ENCODE measurements around the gene TGFB1.
A peak's percentile ranks its signal among the peaks of the same experiment; 100 is the strongest.
"Not testable (repeated sequence)": the region's sequence is repeated elsewhere in the genome, so short reads cannot be mapped to it uniquely, and the experiment has no call there.

The TGFB1 gene

DNA sequence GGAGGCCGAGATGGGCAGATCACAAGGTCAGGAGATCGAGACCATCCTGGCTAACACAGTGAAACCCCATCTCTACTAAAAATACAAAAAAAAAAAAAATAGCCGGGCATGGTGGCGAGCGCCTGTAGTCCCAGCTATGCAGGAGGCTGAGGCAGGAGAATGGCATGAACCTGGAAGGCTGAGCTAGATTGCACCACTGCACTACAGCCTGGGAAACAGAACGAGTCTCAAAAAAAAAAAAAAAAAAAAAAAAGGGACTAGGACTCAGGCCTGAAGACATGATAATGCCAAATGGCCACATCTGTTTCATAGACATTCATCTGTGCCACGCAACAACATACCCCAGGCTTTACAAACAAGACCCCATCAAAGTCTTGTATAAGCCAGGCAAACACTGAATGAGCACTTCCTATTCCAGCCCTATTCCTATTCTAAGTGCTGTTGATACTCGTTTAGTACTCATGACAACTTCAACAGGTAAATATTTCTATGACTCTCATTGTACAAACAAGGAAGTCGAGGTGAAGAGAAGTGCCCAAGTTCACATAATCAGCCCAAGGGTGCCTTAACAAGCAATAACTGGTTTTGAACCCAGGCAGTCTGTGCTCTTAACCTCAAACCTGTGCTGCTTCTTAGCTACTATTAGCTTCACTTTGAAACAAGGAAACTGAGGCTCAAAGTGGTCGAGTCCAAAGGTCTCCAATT, 8.6 kb upstream of the TGFB1 start:
- TF ChIP-seq POLR2A (IDR thresholded peaks at IDR 0.05; ENCODE audit: low read depth, low read length), result no peak
- no peak for FAIRE-seq
- no peak for DNase-seq (ENCODE audit: insufficient read length, low spot score)

DNA sequence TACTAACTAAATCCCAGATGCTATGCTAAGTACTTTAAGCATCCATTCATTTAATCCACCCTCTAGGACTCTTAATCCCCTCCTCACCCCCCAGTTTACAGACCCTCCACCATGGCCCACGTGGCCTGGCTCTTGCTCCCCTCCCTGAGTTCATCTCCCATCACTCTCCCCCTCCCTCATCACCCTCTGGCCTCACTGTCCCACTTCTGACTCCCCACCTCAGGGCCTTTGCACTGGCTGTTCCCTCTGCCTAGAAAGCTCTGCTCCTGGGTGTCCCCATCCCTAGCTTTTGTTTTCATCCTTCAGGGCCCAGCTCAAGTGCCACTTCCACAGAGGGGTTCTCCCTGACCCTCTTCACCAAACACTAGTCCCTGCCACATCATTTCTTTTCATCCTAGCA, 6.0 kb upstream of the TGFB1 start:
- no peak for FAIRE-seq
- no peak for DNase-seq (ENCODE audit: insufficient read length, low spot score)
- no peak for TF ChIP-seq POLR2A (IDR thresholded peaks at IDR 0.05; ENCODE audit: low read depth, low read length)

DNA sequence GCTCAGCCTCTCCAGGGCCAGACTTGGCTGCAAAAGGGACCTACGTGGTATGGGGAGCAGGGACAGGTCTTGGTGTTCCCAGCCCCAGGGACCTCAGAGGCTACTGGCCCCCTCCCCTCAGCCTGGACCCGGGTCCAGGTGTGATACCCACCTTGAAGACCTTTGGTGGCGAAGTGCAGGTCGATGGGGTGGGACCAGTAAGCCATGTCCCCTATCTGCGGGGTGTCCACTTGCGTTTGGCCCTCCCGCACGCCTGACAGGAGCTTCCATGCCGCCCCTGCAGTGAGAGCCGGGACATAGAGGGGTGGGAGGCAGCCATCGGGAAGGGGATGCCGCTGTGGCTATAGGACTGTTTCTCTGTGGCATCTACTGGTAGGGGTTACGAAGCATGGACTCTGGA, 4.0 kb upstream of the TGFB1 start:
- FAIRE-seq (no peak), DNase-seq (ENCODE audit: insufficient read length, low spot score) (no peak)
- no peak for TF ChIP-seq POLR2A (IDR thresholded peaks at IDR 0.05; ENCODE audit: low read depth, low read length)

DNA sequence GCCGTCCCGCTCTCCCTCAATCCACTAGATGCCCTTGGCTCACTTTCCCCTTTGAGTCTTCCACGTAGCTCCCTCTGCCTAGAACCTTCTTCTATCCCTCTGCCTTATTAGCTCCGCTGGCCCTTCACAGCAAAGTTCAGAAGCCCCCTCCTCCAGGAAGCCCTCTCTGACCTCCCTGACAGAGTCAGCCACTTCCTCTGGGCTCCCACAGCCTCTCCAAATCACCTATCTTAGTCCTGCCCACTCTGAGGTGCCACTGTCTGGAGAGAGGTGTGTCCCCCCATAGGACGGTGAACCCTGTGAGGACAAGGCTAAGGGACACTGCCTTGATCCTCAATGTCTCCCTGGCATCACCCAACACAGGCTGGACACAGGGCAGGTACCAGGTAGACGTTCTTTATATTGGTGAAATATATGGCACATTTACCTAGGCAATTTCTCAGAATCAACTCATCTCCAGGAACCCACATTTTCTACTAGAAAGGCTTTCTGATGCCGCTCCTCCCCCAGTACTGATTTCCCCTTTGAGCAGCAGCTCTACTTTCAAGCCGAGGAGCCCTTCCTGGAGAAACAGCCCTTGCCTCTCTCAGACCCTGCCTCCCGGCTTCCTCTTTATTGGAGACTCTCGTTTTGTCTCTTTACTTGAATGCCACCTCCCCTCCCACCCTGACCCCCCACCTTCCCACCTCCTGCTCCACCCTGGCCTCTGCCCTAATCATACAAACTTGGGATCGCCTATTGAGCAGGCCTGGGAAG, 3.4 kb upstream of the TGFB1 start:
- FAIRE-seq (no peak), DNase-seq (ENCODE audit: insufficient read length, low spot score) (no peak)
- no peak for TF ChIP-seq POLR2A (IDR thresholded peaks at IDR 0.05; ENCODE audit: low read depth, low read length)

DNA sequence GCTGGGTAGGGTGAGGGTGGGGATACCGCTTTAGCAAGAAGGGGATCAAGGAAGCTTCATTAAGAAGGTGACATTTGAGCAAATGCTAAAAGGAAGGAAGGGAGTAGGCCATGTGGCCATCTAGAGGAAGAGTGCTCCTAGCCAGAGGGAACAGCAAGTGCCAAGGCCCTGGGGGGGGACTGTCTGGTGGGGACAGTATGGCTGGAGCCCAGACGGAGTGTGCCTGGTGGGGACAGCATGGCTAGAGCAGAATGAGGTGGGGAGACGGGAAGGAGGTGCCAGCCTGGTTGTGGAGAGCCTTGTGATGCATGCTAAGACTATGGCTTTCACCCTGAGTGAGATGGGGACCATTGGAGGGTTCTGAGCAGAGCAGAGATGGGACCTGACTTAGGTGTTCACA, 2.1 kb upstream of the TGFB1 start:
- no peak for DNase-seq (ENCODE audit: insufficient read length, low spot score)
- FAIRE-seq, result no peak
- no peak for TF ChIP-seq POLR2A (IDR thresholded peaks at IDR 0.05; ENCODE audit: low read depth, low read length)

DNA sequence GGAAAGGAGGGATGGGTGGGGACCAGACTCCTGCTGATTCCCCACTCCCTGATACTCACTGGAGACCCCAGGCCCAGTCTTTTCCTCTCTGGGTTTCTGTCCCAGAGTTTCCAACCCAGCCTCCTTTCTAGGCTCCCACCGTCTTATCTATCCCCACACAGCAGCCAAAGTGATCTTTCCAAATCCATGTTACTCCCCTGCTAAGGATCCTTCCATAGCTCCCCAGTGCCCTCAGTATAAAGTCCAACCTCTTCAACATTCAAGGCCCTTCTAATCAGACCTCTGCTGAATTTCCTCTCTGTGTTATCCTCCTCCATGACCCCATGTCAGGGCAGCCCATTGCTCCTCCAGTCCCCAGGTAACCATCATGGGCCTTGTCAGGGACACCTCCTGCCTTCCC, 1.3 kb upstream of the TGFB1 start:
- no peak for TF ChIP-seq POLR2A (IDR thresholded peaks at IDR 0.05; ENCODE audit: low read depth, low read length)
- no peak for FAIRE-seq
- DNase-seq (ENCODE audit: insufficient read length, low spot score), result no peak

DNA sequence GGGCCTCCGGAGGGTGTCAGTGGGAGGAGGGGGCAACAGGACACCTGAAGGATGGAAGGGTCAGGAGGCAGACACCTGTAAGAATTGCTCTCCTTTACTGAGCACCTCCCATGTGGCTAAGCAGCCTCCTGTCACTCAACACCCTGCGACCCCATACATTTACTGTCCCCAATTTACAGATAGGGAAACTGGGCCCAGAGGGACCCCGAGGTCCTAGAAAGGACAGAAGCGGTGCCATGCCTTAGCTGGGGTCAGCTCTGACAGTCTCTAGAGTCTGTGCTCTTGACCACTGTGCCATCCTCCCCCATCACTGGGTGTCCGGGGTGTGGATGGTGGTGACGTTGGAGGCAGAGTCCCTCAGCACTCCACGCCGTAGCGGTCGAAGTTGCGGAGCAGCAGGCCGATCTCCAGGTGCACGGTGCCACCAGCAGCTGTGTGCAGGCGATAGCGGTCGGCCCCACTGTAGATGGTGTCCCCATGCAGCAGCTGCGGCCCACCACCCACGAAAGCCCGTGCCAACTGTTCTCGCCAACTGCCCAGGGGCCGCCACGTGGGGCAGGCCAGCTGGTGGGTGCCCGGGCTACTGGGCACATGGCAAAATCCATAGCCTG, 726 bp upstream of the TGFB1 start:
- DNase-seq (ENCODE audit: insufficient read length, low spot score), result no peak
- no peak for TF ChIP-seq POLR2A (IDR thresholded peaks at IDR 0.05; ENCODE audit: low read depth, low read length)
- no peak for FAIRE-seq

DNA sequence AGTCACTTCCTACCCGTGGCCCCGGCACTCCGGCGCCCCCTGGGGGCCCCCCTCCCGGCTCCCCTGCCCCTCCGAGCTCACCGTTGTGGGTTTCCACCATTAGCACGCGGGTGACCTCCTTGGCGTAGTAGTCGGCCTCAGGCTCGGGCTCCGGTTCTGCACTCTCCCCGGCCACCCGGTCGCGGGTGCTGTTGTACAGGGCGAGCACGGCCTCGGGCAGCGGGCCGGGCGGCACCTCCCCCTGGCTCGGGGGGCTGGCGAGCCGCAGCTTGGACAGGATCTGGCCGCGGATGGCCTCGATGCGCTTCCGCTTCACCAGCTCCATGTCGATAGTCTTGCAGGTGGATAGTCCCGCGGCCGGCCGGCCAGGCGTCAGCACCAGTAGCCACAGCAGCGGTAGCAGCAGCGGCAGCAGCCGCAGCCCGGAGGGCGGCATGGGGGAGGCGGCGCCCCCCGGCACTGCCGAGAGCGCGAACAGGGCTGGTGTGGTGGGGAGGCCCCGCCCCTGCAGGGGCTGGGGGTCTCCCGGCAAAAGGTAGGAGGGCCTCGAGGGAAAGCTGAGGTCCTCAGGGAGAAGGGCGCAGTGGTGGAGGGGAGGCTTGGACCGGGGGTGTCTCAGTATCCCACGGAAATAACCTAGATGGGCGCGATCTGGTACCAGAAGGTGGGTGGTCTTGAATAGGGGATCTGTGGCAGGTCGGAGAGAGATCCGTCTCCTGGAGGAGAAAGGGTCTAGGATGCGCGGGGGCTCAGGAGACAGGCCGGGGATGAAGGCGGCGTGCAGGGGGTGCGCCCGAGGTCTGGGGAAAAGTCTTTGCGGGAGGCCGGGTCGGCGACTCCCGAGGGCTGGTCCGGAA, 885 bp downstream of the TGFB1 start:
- TF ChIP-seq POLR2A (IDR thresholded peaks at IDR 0.05; ENCODE audit: low read depth, low read length), result 0 out of 2 replicates have a peak, but pooled peaks have one; percentile 28
- DNase-seq (ENCODE audit: insufficient read length, low spot score) (no peak), FAIRE-seq (no peak)

DNA sequence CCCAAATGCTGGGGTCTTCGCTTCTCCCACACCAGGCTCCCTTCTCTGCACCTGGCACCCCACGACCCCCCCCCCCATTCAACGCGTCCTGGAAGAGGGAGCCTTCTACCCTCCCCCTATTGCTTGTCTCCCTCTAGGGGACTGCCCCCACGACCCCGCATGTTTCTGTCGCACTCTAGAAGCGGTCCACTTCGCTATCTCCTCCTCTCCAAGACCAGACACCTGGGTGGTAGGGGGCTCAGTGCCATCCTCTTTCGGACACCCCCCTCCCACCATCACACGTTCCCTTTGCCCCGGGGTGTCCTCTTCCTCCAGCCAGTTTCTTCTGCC, 1.5 kb downstream of the TGFB1 start:
- no peak for TF ChIP-seq POLR2A (IDR thresholded peaks at IDR 0.05; ENCODE audit: low read depth, low read length)
- no peak for FAIRE-seq
- no peak for DNase-seq (ENCODE audit: insufficient read length, low spot score)

DNA sequence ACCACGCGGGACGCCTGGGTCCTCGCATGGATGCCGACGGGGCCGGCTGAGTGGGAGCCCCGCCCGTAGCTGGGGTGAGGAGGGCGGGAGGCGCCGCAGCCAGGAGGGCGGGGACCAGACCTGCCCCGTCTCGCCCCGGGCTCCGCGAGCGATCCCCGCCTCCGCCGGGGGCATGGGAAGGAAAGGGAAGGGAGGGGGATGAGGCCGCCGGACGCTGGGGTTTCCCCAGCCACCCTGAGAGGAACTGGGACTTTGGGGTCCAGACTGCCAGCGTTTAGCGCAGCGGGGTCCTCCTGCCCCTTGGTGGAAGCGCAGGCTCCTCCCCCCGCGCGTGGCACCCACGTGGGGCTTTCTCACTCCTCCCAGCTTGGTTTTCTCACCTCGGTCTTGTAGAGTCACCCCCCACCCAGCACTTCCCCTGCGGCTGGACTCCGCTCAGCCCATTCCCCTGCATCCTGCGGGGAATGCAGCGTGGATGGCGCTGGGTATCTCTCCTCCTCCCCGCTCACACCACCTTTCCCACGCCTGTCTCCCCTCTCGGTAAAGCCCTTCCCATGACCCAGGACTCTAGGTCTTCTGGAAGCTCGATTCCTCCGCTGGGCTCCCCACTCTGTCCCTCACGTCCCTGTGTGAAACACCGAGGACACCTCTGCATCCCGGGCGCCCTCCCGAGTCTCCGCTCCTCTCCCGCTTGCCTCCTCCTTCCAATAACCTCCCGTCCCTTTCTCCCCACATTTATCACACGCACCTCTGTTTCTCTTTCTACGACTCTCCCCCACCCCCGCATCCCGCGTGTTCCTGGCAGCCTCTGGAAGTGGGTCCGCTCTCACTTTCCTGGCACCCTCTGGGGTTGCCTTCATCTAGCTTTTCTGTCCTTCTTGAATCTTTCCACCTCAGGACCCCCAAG, 2.1 kb downstream of the TGFB1 start:
- FAIRE-seq (no peak), DNase-seq (ENCODE audit: insufficient read length, low spot score) (peak; percentile 87)
- 0 out of 2 replicates have a peak, but pooled peaks have one; percentile 31 for TF ChIP-seq POLR2A (IDR thresholded peaks at IDR 0.05; ENCODE audit: low read depth, low read length)

DNA sequence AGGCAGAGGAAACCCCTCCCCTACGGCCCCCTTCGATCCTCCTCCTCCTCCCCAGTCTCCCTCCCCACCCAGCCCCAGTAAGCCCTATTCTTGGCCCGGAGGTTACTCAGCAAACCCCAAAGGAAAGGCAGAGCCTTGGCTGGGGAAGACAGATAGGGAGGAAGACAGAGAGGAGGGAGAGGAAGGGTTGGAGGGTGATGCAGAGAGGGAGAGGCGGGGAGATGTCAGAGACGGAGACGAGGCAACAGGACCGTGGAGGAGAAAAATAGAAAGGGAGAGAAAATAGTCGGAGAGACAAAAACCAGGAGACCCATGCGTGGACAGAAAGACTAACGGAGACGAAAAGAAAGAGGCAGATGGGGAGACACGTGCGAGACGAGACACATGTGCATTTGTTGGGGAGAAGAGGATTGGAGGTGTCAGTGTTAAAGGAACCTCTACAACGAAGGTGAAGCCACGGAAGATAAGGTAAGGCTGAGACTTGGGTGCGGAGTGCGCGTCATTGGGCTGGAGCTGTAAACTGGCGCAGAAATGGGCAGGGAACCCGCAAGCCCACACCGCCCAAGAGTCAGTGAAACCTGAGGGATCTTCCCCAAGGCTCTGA, 2.9 kb downstream of the TGFB1 start:
- DNase-seq (ENCODE audit: insufficient read length, low spot score) (no peak), FAIRE-seq (no peak)
- no peak for TF ChIP-seq POLR2A (IDR thresholded peaks at IDR 0.05; ENCODE audit: low read depth, low read length)

DNA sequence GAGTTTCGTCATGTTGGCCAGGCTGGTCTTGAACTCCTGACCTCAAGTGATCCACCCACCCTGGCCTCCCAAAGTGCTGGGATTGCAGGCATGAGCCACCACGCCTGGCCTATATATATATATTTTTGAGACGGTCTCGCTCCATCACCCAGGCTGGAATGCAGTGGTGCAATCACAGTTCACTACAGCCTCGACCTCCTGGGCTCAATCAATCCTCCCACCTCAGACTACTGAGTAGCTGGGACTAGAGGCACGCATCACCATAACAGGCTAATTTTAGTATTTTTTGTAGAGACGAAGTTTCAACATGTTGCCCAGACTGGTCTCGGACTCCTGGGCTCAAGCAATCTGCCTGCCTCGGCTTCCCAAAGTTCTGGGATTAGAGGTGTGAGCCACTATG, 6.8 kb downstream of the TGFB1 start:
- not testable (repeated sequence) for FAIRE-seq; DNase-seq (ENCODE audit: insufficient read length, low spot score)

DNA sequence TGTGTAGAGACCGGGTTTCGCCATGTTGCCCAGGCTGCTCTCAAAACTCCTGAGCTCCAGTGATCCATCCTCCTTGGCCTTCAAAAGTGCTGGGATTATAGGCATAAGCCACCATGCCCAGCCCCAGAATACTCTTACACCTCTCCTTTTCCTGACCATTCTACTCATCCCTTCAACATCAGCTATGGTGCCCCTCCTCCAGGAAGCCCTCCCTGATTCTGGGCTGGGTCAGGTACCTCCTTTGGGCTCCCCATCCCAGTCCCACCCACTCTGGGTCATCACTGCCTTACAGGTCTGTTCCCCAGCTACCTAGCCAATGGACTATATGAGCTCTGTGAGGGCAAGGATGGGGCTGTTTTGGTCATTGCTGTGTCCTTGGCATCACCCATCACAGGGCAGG, 9.6 kb downstream of the TGFB1 start:
- no peak for TF ChIP-seq POLR2A (IDR thresholded peaks at IDR 0.05; ENCODE audit: low read depth, low read length)
- FAIRE-seq, result no peak
- DNase-seq (ENCODE audit: insufficient read length, low spot score), result no peak
